ENCODE results near the gene MRPL20. TPM values are rescaled to one million over a fixed set of nuclear protein-coding genes. Genes with fewer than 3 reads are reported as not detected.

Gene MRPL20
- polyA plus RNA-seq, 1 donor from 2014 or later = 204 TPM

GRCh38 chr1:1420654-1421141, 13.6 kb upstream of the MRPL20 start:
- H3K27me3 ChIP-seq (ENCODE audit: insufficient read depth, low read depth, low read length) = no peaks in the 10 kb centered on the region
- no peak overlapping the region for H3K9ac ChIP-seq (ENCODE audit: low read length)
- no peaks in the 10 kb centered on the region for H4K20me1 ChIP-seq (ENCODE audit: insufficient read depth)
- no peaks in the 10 kb centered on the region for H3K79me2 ChIP-seq (replicated peaks; ENCODE audit: insufficient read depth, low read length)
- no peak overlapping the region for H3K4me2 ChIP-seq (ENCODE audit: low read length)
- no peaks in the 10 kb centered on the region for H3K36me3 ChIP-seq (ENCODE audit: insufficient read depth, low read length)
- TF ChIP-seq TAF1 (IDR thresholded peaks at IDR 0.05; ENCODE audit: low read depth) (no peak), CTCF (IDR thresholded peaks at IDR 0.05; ENCODE audit: poor library complexity, severe bottlenecking) (no peak), RAD21 (conservative IDR thresholded peaks at IDR 0.05) (no peak)
- no peak overlapping the region for H2AFZ ChIP-seq (ENCODE audit: low read depth, low read length)
- no peaks in the 10 kb centered on the region for H3F3A ChIP-seq (ENCODE audit: insufficient read depth, low read length, poor library complexity, severe bottlenecking)
- no peak overlapping the region for H3K27ac ChIP-seq (ENCODE audit: low read length)
- no peak overlapping the region for H3K4me3 ChIP-seq (ENCODE audit: low read length)
- no peaks in the 10 kb centered on the region for H3K9me2 ChIP-seq (ENCODE audit: insufficient read depth, low read length)
- H3K9me3 ChIP-seq (ENCODE audit: low read length) = no peaks in the 10 kb centered on the region

- Histone ChIP-seq H4K20me1 (ENCODE audit: insufficient read depth) (no peaks in the 10 kb centered on the region), H3K79me2 (replicated peaks; ENCODE audit: insufficient read depth, low read length) (no peaks in the 10 kb centered on the region), H3K9me3 (ENCODE audit: low read length) (no peaks in the 10 kb centered on the region), H3F3A (ENCODE audit: insufficient read depth, low read length, poor library complexity, severe bottlenecking) (no peaks in the 10 kb centered on the region), H3K27me3 (ENCODE audit: insufficient read depth, low read depth, low read length) (no peaks in the 10 kb centered on the region), H3K4me2 (ENCODE audit: low read length) (no peak overlapping the region), H3K9me2 (ENCODE audit: insufficient read depth, low read length) (no peaks in the 10 kb centered on the region), H3K4me3 (ENCODE audit: low read length) (no peak overlapping the region), H3K36me3 (ENCODE audit: insufficient read depth, low read length) (no peaks in the 10 kb centered on the region), H2AFZ (ENCODE audit: low read depth, low read length) (no peak overlapping the region), H3K27ac (ENCODE audit: low read length) (no peak overlapping the region), H3K9ac (ENCODE audit: low read length) (no peak overlapping the region)
- no peak for TF ChIP-seq SMC3 (conservative IDR thresholded peaks at IDR 0.05; ENCODE audit: poor library complexity)
- no peak for TF ChIP-seq POLR2AphosphoS5 (IDR thresholded peaks at IDR 0.05)
- no peak for TF ChIP-seq EZH2 (IDR thresholded peaks at IDR 0.05; ENCODE audit: borderline replicate concordance, insufficient read depth, low read length, poor library complexity, severe bottlenecking)
- TF ChIP-seq MXI1 (conservative IDR thresholded peaks at IDR 0.05; ENCODE audit: poor library complexity, severe bottlenecking) = no peak
- TF ChIP-seq REST (IDR thresholded peaks at IDR 0.05; ENCODE audit: borderline replicate concordance) = no peak
- no peak for TF ChIP-seq CTCF (IDR thresholded peaks at IDR 0.05; ENCODE audit: poor library complexity, severe bottlenecking)
- TF ChIP-seq EP300 (conservative IDR thresholded peaks at IDR 0.05; ENCODE audit: poor library complexity, severe bottlenecking) = no peak
- no peak for TF ChIP-seq RAD21 (conservative IDR thresholded peaks at IDR 0.05)
- no peak for TF ChIP-seq TAF1 (IDR thresholded peaks at IDR 0.05; ENCODE audit: low read depth)
Measured at GRCh38 chr1:1419813-1420653, 12.9 kb upstream of the MRPL20 start.

Measured in neural cell (in vitro differentiated cells).